Endodermal cell (in vitro differentiated cells): ENCODE results near the gene RADIL. TPM values are rescaled to one million over a fixed set of nuclear protein-coding genes. Genes with fewer than 3 reads are reported as not detected.

Experiments
- DNase-seq: peaks from one replicate; pipeline ENCODE4 v3.0.0-alpha.2; 2017
- H3K27ac ChIP-seq: 2 replicates; pipeline ENCODE4 v1.5.1; 2013; ENCODE audit warnings: mild to moderate bottlenecking, low read depth, low read length, moderate library complexity
- H3K27me3 ChIP-seq: 2 replicates; pipeline ENCODE4 v1.6.1; 2013; ENCODE audit warnings: mild to moderate bottlenecking, low read length, moderate library complexity; ENCODE audit not compliant: insufficient read depth, control insufficient read depth, poor library complexity, severe bottlenecking
- H3K36me3 ChIP-seq: 2 replicates; pipeline ENCODE4 v1.7.0; 2013; ENCODE audit warnings: mild to moderate bottlenecking, low read length, moderate library complexity; ENCODE audit not compliant: control insufficient read depth, insufficient read depth
- H3K4me1 ChIP-seq: one replicate; pipeline ENCODE4 v1.7.0; 2013; ENCODE audit warnings: low read length; ENCODE audit not compliant: control insufficient read depth, insufficient read depth
- H3K4me3 ChIP-seq: 2 replicates; pipeline ENCODE4 v1.5.1; 2013; ENCODE audit warnings: mild to moderate bottlenecking, low read length, moderate library complexity
- H3K9ac ChIP-seq: 2 replicates; pipeline ENCODE4 v1.6.1; 2013; ENCODE audit warnings: mild to moderate bottlenecking, low read length, moderate library complexity; ENCODE audit not compliant: poor library complexity, severe bottlenecking; ENCODE audit errors: extremely low read depth
- H3K9me3 ChIP-seq: 2 replicates; pipeline ENCODE4 v1.6.1; 2013; ENCODE audit warnings: mild to moderate bottlenecking, low read length, moderate library complexity; ENCODE audit not compliant: control insufficient read depth
- H3K27ac Mint-ChIP-seq: 2 replicates; pipeline ENCODE4 v1.8.0; 2020; ENCODE audit warnings: mixed read lengths
- H3K27me3 Mint-ChIP-seq: 2 replicates; pipeline ENCODE4 v1.8.0; 2021; ENCODE audit warnings: mild to moderate bottlenecking, mixed read lengths; ENCODE audit not compliant: insufficient read depth
- H3K36me3 Mint-ChIP-seq: 2 replicates; pipeline ENCODE4 v1.8.0; 2020; ENCODE audit warnings: low read depth, mixed read lengths
- H3K4me1 Mint-ChIP-seq: 2 replicates; pipeline ENCODE4 v1.8.0; 2020; ENCODE audit warnings: mixed read lengths
- H3K4me3 Mint-ChIP-seq: 2 replicates; pipeline ENCODE4 v1.8.0; 2020; ENCODE audit warnings: mild to moderate bottlenecking, moderate library complexity, mixed read lengths
- H3K9me3 Mint-ChIP-seq: 2 replicates; pipeline ENCODE4 v1.8.0; 2020; ENCODE audit warnings: mild to moderate bottlenecking, mixed read lengths
- WGBS, 2 experiments: methylation state at CpG; one replicate each; pipeline versions ENCODE4 v1.1.5 to v1.1.7; 2013; ENCODE audit warnings: missing lambda C conversion rate in 2 of 2, mixed read lengths in 1 of 2; ENCODE audit not compliant: insufficient coverage in 1 of 2, insufficient read length in 1 of 2; 5-methylcytosine and 5-hydroxymethylcytosine counted together
- total RNA-seq, 2 donors: library from RNA; stranded (reverse); fragmentation: NEBNext Ultra II Directional in 1 of 2; extraction: Animal tissue kit (Norgen Biotek cat#: 25700) in 1 of 2; gene quantifications; 2 replicates in 1 of 2; 3 replicates in 1 of 2; pipeline ENCODE4 v1.2.1, GENCODE V29; 2021
- TF ChIP-seq, protein P1 (sequence below): fragments of 200-600 bp; sonication (generic); conservative IDR thresholded peaks from 2 replicates; pipeline ENCODE4 v1.5.0; 2021; ENCODE audit warnings: antibody characterized with exemption, mild to moderate bottlenecking

Gene RADIL
- total RNA-seq, 2 donors from 2014 or later, result 34.9 to 47.6 TPM

GRCh38 chr7:4799508-4800268 is 83.8 kb downstream of the RADIL start:
- no peak overlapping the region for H3K27ac Mint-ChIP-seq
- H3K4me3 Mint-ChIP-seq, result no peak overlapping the region
- H3K27ac ChIP-seq, result no peak overlapping the region
- no peaks in the 10 kb centered on the region for H3K36me3 ChIP-seq
- H3K4me1 Mint-ChIP-seq, result peaks cover 2% of the 10 kb centered on the region
- TF ChIP-seq, protein P1, sequence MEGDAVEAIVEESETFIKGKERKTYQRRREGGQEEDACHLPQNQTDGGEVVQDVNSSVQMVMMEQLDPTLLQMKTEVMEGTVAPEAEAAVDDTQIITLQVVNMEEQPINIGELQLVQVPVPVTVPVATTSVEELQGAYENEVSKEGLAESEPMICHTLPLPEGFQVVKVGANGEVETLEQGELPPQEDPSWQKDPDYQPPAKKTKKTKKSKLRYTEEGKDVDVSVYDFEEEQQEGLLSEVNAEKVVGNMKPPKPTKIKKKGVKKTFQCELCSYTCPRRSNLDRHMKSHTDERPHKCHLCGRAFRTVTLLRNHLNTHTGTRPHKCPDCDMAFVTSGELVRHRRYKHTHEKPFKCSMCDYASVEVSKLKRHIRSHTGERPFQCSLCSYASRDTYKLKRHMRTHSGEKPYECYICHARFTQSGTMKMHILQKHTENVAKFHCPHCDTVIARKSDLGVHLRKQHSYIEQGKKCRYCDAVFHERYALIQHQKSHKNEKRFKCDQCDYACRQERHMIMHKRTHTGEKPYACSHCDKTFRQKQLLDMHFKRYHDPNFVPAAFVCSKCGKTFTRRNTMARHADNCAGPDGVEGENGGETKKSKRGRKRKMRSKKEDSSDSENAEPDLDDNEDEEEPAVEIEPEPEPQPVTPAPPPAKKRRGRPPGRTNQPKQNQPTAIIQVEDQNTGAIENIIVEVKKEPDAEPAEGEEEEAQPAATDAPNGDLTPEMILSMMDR, result no peak
- no peak for DNase-seq
- no peak overlapping the region for H3K9ac ChIP-seq
- peaks cover 28% of the 10 kb centered on the region for H3K36me3 Mint-ChIP-seq
- H3K9me3 ChIP-seq, result peaks cover 2% of the 10 kb centered on the region
- H3K27me3 Mint-ChIP-seq, result no peaks in the 10 kb centered on the region
- 91 to 98% methylated on average over 9 to 39 of the region's 39 CpGs for WGBS, 2 experiments
- H3K4me3 ChIP-seq, result no peak overlapping the region
- no peaks in the 10 kb centered on the region for H3K4me1 ChIP-seq
- H3K9me3 Mint-ChIP-seq, result peaks cover 2% of the 10 kb centered on the region
- H3K27me3 ChIP-seq, result no peaks in the 10 kb centered on the region

DNA sequence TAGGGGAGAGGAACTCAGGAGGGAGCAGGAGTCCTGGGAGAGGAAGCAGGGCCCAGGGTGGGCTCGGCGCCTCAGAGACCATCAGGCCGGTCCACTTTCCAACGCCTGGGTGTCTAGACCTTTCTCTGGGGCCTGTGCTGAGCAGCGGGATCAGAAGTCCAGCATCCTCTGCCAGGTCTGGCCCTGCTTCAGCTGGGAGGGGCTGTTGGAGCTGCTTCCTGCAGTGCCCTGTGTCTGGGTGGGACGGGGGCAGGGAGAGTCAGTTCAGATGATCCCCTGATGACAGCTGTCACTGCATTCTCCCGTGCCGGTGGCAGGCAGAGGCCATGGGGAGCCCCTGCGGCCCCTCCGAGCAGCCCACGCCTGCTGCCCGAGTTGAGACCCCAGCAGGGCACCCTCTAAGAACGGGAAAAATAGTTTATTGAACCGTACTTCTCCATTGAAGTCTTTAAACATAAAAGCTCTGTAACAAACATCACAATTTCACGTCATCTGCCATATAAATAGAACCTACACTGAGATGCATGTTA is 84.7 kb downstream of the RADIL start:
- Histone ChIP-seq H3K4me3 (no peak overlapping the region), H3K9ac (no peak overlapping the region), H3K9me3 (peaks cover 5% of the 10 kb centered on the region), H3K27ac (no peak overlapping the region), H3K4me1 (no peaks in the 10 kb centered on the region), H3K36me3 (no peaks in the 10 kb centered on the region), H3K27me3 (no peaks in the 10 kb centered on the region)
- Mint-ChIP-seq H3K4me3 (no peak overlapping the region), H3K9me3 (peaks cover 11% of the 10 kb centered on the region), H3K36me3 (peaks cover 33% of the 10 kb centered on the region), H3K27ac (no peak overlapping the region), H3K4me1 (no peaks in the 10 kb centered on the region), H3K27me3 (no peaks in the 10 kb centered on the region)
- 91 to 93% methylated on average over 7 to 15 of the region's 15 CpGs for WGBS, 2 experiments
- DNase-seq, result no peak
- TF ChIP-seq, protein P1, result no peak

GRCh38 chr7:4797858-4798705 is 85.4 kb downstream of the RADIL start:
- Mint-ChIP-seq H3K27me3 (no peaks in the 10 kb centered on the region), H3K9me3 (peaks cover 13% of the 10 kb centered on the region), H3K4me1 (no peaks in the 10 kb centered on the region), H3K4me3 (no peak overlapping the region), H3K27ac (no peak overlapping the region), H3K36me3 (peaks cover 35% of the 10 kb centered on the region)
- TF ChIP-seq, protein P1, result peak; percentile 99
- Histone ChIP-seq H3K36me3 (peaks cover 2% of the 10 kb centered on the region), H3K27ac (no peak overlapping the region), H3K4me3 (no peak overlapping the region), H3K9ac (no peak overlapping the region), H3K9me3 (peaks cover 5% of the 10 kb centered on the region), H3K27me3 (no peaks in the 10 kb centered on the region), H3K4me1 (no peaks in the 10 kb centered on the region)
- 45 to 75% methylated on average over 8 to 33 of the region's 37 CpGs for WGBS, 2 experiments
- peak; percentile 93 for DNase-seq
